Activated T-helper 9 cell treated with anti-CD3 and anti-CD28 coated beads, Interleukin-2, amount 50 U/mL, for 16 hours (primary cell): ENCODE measurements around the gene ARL5C.
"Not testable (repeated sequence)": the region's sequence is repeated elsewhere in the genome, so short reads cannot be mapped to it uniquely, and the experiment has no call there.

Source experiments
- DNase-seq: peaks from one replicate; pipeline ENCODE4 v3.0.0-alpha.2; 2020; ENCODE audit warnings: low read depth

ARL5C gene

DNA sequence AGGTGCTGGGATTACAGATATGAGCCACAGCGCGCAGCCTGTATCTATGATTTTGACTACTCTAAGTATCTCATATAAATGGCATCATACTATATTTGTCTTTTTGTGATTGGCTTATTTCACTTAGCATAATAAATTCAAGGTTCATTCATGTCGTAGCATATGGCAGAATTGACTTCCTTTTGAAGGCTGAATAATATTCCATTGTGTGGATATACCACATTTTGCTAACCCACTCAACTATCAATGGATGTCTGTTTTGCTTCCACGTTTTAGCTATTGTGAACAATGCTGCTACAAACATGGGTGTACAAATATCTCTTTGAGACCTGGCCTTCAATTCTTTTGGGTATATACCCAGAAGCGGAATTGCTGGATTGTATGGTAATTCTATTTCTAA lies 24.7 kb downstream of the ARL5C start:
- DNase-seq, result no peak

DNA sequence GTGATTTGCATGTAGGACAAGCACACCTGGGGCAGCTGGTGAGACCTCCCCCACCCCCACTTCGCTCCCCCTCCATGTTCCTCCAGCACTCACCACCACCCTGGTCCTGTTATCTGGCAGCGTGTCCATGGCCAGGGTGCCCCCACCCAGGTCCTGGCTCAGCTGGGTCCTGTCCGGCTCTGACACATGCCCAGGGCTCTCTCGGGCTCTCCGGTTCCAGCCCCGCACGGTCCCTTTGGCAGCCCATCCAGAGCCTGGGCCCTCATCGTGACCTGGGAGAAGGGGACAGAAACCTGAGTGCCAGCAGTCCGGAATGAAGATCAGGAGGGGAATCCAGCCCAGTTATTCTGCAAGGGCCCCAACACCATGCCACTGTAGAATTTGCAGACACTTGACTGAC lies 26.4 kb downstream of the ARL5C start:
- no peak for DNase-seq

GRCh38 chr17:39139161-39139511 lies 26.8 kb downstream of the ARL5C start:
- DNase-seq, result no peak

- no peak for DNase-seq
Measured at GRCh38 chr17:39138431-39139160, 27.4 kb downstream of the ARL5C start.

DNA sequence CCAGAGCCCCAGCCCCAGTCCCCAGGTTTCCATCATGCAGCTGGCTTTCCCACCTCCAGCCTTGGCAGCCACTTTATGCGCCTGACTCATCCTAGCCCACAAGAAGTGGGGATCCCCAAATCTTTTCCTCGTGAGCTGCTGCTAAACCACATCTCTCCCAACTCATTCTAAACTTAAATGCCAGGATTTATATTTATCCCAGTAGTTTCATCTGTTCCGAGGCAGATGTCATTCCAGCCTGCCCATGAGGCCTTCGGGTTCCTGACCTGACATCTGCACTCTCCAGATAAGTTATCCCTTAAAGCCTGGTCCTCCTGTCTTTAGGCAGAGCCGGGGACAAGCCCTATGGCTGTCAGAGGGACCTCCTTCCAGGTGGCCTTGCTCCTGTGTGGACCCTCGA lies 31.1 kb downstream of the ARL5C start:
- no peak for DNase-seq

DNA sequence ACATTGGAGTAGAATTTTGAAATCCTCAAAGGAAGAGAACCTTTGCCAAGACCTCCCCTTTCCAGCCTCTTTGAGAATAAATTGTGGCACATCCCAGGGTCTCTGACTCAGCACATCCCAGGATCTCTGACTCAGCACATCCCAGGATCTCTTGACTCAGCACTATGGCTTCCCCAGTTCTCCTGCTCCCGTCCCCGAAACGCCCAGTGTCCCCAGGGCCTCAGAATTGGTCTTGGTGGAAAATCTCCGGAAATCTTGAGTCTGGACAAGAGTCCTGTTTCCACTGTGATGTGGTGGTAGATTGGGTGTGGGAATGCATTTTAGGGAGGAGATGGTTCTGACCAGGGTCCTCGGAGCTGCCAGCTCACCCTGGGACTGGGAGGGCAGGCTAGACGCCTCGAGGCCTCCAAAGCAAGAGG lies 33.8 kb downstream of the ARL5C start:
- no peak for DNase-seq

DNA sequence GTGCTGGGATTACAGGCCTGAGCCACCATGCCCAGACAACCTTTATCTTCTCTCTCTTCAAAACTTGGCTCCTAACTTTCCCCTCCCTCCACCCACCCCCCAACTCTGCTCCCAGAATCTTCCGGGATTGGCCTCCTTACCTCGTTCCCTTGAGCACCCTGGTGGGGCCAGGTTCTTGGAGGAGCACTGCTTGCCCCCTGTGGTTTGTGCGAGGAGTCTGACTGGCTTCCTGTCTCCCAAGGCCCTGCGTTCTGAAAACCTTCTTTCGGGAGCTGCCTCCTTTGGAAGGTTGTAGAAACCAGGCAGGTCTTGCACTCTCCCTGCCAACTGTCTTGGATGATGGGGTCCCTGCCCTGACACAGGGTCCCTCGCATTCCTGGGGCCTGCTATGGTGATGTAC lies 34.3 kb downstream of the ARL5C start:
- DNase-seq, result no peak

GRCh38 chr17:39130205-39130604 lies 35.8 kb downstream of the ARL5C start:
- no peak for DNase-seq

- not testable (repeated sequence) for DNase-seq
Measured at GRCh38 chr17:39129544-39129943, 36.4 kb downstream of the ARL5C start.

GRCh38 chr17:39126436-39126835 lies 39.5 kb downstream of the ARL5C start:
- no peak for DNase-seq

DNA sequence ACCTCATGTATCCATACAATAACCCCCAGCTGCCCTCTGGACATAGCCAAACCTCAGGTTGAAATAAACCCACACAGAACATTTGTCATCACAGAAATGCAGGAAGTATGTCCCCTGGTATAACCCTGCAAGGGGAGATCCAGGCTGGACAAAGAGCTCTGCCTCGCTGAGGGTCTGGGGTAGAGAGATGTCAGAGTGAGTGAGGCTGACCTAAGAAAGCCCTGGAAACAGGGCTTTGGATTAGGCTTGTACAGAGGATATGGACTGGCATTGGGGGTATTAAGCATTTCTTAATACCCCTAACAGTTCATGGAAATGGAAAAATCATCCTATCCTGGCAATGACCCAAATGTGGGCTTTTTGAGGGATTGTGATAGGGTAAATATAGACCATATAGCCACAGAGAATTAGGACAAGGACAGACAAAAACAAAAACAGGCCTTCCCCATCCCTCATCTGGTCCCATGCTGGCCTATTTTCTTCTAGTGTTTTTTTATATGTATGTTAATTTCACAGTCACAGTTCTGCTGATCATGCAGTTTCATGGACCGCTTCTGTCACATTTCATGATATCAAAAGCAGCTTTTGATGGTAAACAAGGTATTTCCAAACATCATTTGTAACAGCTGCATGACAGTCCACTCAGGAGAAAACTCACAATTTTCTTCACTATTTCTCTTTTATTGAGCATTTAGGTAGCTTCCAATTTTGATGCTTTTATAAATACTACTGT lies 40.7 kb downstream of the ARL5C start:
- DNase-seq, result no peak

GRCh38 chr17:39123627-39124026 lies 42.3 kb downstream of the ARL5C start:
- DNase-seq, result no peak

DNA sequence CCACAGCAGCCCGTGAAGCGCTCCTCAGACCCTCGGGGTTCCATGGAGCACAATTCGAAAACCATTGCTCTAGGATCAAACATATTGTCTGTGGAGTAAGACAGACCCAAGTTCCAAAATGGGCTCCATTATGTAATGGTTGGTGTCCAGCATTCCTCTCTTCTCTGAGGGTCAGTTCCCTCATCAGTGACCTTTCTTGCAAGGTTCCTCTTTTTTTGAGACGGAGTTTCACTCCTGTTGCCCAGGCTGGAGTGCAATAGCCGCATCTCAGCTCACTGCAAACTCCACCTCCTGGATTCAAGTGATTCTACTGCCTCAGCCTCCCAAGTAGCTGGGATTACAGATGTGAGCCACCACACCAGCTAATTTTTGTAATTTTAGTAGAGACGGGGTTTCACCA lies 43.0 kb downstream of the ARL5C start:
- DNase-seq, result no peak

DNA sequence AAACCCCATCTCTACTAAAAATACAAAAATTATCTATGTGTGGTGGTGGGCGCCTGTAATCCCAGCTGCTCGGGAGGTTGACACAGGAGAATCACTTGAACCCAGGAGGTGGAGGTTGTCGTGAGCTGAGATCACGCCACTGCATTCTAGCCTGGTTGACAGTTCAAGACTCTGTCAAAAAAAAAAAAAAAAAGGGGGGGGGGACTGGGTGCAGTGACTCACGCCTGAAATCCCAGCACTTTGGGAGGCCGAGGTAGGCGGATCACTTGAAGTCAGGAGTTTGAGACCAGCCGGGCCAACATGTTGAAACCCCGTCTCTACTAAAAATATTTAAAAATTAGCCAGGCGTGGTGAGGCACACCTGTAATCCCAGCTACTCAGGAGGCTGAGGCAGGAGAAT lies 44.0 kb downstream of the ARL5C start:
- DNase-seq, result not testable (repeated sequence)

DNA sequence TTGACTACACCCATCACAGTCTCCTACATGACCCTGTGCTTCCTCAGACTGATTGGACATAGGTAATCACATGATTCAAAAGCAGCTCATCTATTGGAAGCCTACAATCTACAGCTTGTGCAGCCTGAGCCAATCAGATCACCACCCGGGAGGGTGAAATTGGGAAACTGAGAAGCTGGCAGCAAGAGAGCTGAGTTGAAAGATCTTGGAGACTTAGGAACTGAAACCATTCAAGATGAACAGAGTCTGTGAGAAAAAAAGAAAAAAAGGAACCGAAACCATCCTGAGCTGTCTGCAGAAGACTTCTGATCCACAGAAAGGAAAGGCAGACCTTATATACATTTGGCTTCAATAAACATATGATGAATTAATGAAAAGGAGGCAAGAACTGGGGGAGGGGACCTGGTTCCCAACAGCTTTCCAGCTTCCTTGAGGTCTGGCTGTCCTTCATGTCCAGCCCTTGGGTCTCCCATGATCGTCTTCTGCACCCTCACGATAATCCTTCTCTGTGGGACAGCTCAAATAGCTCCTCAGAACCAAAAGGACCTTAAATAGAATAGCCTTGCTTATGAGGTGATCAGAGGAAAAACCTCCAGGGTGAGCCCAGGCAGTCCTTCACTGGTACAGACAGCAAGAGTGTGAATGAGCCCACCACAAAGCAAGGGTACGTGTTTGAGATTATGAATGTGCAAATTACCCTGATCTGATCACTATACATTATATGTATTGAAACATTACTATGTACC lies 47.1 kb downstream of the ARL5C start:
- DNase-seq, result no peak

GRCh38 chr17:39116224-39116623 lies 49.7 kb downstream of the ARL5C start:
- DNase-seq, result no peak

- no peak for DNase-seq
Measured at GRCh38 chr17:39115135-39115534, 50.8 kb downstream of the ARL5C start.

DNA sequence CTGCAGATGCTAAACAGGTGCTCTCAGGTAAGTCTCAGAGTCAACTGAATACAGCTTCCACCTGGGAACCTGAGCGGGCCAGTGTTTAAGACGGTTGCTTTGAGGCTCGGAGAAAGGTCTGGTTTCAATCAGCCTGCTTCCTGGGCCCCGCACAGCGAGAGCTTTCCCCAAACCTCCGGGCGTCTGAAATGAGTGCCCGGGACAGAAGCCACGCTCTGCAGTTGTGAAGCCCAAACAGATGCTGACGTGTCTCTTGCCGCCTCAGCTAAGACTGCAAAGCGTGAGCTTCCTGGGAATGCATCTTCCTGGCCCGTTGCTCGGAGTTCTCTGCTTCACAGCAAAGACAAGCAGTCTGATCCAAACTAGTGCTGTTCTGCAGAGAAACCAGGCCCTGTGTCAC lies 51.2 kb downstream of the ARL5C start:
- DNase-seq, result no peak

DNA sequence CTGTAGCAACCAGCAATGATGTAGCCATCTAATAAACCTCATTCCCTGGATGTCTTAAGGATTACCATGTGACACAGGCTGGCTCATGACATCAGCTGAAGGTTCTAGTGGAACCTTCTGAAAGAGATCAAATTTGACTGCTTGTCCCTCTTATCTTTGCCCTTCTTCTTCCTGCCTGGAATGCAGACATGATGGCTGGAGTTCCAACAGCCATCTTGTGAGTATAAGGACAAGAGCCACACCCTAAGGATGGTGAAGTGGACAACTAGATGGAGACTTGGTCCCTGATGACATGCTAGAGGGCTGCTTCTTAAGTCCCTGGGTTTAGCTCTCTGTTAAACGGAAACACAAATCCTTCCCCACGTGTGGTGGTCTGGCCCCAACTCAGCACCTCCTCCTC lies 52.1 kb downstream of the ARL5C start:
- DNase-seq, result no peak

- DNase-seq, result no peak
Measured at GRCh38 chr17:39110435-39111136, 55.4 kb downstream of the ARL5C start.

DNA sequence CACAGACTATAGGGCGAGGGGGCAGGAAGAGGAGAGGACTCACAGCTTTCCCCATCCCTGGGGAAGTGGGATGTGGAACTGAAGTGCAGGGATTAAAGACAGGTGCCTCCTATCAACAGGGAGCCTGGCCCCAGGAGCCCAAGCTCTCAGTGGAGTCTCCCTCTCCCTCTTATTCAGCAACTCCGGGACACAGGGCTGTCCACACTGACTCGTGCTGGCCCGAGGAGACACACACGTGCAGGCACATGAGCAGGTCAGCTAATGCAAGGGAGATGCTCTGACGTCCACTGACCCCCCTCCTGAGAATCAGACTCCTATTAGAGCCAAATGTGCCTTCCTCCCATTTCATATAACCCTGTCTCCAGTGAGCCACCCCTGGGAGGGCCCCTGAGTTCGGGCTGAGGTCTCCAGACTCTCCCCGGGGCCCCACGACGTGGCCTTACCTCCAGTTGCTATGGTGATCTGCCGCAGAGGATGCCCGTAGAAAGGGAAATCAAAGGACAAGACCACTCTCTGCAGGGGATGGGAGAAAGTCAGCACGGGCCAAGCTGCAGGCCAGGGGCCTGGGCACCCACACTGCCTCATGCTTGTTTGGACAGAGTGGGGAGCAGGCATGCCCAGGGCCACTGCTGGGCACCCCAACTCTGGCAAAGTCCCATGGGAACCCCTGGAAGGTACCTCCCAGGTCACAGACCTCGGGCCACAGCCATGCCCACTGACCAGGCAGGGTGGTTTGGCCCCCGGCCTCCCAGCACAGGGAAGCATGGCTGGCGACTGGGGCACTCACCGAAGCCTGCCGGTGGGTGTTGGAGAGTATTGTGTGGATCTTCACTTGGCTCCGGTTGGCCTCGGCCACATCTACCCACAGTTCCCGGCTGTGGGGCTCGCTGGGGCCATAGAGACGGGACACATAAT lies 57.2 kb downstream of the ARL5C start:
- DNase-seq, result no peak
